Esophagus muscularis mucosa (tissue), 4 donors: Measurements from ENCODE around the gene COL4A3. TPM values are rescaled to one million over a fixed set of nuclear protein-coding genes. Genes with fewer than 3 reads are reported as not detected.

Source experiments
- DNase-seq: peaks from one replicate; pipeline ENCODE4 v3.0.0-alpha.2; 2017; ENCODE audit errors: extremely low spot score
- H3K27ac ChIP-seq, 4 donors: fragments of 200-600 bp; sonication (generic); replicated peaks in 1 of 4; 1 replicate in 3 of 4; 2 replicates in 1 of 4; pipeline ENCODE4 v1.5.1; 2016 to 2019; ENCODE audit warnings: mild to moderate bottlenecking in 1 of 4
- H3K27me3 ChIP-seq, 4 donors: fragments of 200-600 bp; sonication (generic); one replicate each; pipeline versions ENCODE4 v1.5.1 to v1.6.0; 2016 to 2019
- H3K36me3 ChIP-seq, 4 donors: fragments of 200-600 bp; sonication (generic); one replicate each; pipeline ENCODE4 v1.5.1; 2016 to 2019
- H3K4me1 ChIP-seq, 4 donors: fragments of 200-600 bp; sonication (generic); one replicate each; pipeline ENCODE4 v1.5.1; 2016 to 2019
- H3K4me3 ChIP-seq, 4 donors: fragments of 200-600 bp; sonication (generic); 1 replicate in 2 of 4; 2 replicates in 2 of 4; pipeline ENCODE4 v1.5.1; 2016 to 2019; ENCODE audit warnings: mild to moderate bottlenecking in 4 of 4, moderate library complexity in 1 of 4
- H3K9me3 ChIP-seq, 4 donors: fragments of 200-600 bp; sonication (generic); 1 replicate in 3 of 4; 2 replicates in 1 of 4; pipeline ENCODE4 v1.5.1; 2016 to 2019
- EP300 ChIP-seq: sonication (generic); formaldehyde crosslinking; IDR thresholded peaks from one replicate; pipeline ENCODE4 v1.6.1; 2017; ENCODE audit warnings: antibody characterized with exemption
- POLR2A ChIP-seq: fragments of 450-650 bp; IDR thresholded peaks from one replicate; pipeline ENCODE4 v1.6.1; 2017; ENCODE audit warnings: antibody characterized with exemption, moderate library complexity, mild to moderate bottlenecking, low read depth
- POLR2AphosphoS5 ChIP-seq, 2 donors: sonication (generic); formaldehyde crosslinking; IDR thresholded peaks; one replicate each; pipeline ENCODE4 v1.6.1; 2017; ENCODE audit warnings: antibody characterized with exemption in 2 of 2
- WGBS: methylation state at CpG from one replicate; pipeline ENCODE4 v1.1.5; 2018; 5-methylcytosine and 5-hydroxymethylcytosine counted together
- intact Hi-C: fragments of 100-400 bp; cut with DNase I; formaldehyde crosslinking; loops from one replicate; pipeline ENCODE4 v1.15.1; 2023
- total RNA-seq, 4 donors: library from RNA; depleted of rRNA; stranded (reverse); fragments of >200 nt; gene quantifications; one replicate each; pipeline versions ENCODE4 v1.1.0 to v1.2.1, GENCODE V29; 2016
- TF ChIP-seq, protein P1 (sequence below), 3 experiments: fragments of 200-600 bp in 2 of 3; fragments of 450-650 bp in 1 of 3; sonication (generic) in 2 of 3; IDR thresholded peaks; one replicate each; pipeline ENCODE4 v1.5.1; 2017 to 2019; ENCODE audit warnings: antibody characterized with exemption in 3 of 3, mild to moderate bottlenecking in 2 of 3, moderate library complexity in 1 of 3

COL4A3 gene
- total RNA-seq, 4 donors from 2014 or later, result 1.9 to 10.8 (median 4.3) TPM

DNA sequence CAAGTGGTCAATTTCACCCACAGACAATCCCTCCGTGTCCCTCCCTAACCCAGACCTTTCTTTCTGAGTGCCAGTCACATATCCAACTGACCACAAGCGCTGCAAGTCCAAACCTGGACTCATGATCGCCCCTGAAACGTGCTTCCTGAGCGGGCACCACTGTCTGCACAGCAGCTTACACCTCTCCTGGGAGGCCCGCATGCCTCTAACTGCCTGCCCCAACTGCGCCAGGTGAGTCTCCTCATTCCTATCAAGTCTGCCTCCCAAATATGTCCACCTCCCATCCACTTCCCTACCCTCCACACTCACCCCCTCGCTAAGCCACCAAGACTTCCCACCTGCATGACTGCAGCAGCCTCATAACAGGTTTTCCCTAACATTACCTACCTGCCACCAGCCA is 33.8 kb upstream of the COL4A3 start:
- H3K27ac ChIP-seq, result no peak overlapping the region
- no peaks in the 10 kb centered on the region for H3K9me3 ChIP-seq
- 95% methylated on average over 8 of the region's 8 CpGs for WGBS
- intact Hi-C loops, result loop anchor here (1.0 kb wide), 1 partner anchor 108 kb away; no protein-coding TSS in a partner anchor
- DNase-seq, result no peak
- TF ChIP-seq EP300 (no peak), POLR2AphosphoS5 (IDR thresholded peaks at IDR 0.05) (no peak), POLR2A (no peak)
- TF ChIP-seq, protein P1, sequence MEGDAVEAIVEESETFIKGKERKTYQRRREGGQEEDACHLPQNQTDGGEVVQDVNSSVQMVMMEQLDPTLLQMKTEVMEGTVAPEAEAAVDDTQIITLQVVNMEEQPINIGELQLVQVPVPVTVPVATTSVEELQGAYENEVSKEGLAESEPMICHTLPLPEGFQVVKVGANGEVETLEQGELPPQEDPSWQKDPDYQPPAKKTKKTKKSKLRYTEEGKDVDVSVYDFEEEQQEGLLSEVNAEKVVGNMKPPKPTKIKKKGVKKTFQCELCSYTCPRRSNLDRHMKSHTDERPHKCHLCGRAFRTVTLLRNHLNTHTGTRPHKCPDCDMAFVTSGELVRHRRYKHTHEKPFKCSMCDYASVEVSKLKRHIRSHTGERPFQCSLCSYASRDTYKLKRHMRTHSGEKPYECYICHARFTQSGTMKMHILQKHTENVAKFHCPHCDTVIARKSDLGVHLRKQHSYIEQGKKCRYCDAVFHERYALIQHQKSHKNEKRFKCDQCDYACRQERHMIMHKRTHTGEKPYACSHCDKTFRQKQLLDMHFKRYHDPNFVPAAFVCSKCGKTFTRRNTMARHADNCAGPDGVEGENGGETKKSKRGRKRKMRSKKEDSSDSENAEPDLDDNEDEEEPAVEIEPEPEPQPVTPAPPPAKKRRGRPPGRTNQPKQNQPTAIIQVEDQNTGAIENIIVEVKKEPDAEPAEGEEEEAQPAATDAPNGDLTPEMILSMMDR (IDR thresholded peaks at IDR 0.05), result no peak
- no peak overlapping the region for H3K4me3 ChIP-seq
- H3K4me1 ChIP-seq, result peaks cover 0 to 4% (median 1%) of the 10 kb centered on the region in 4 donors
- H3K36me3 ChIP-seq, result no peaks in the 10 kb centered on the region
- peaks cover 0 to 17% (median 0%) of the 10 kb centered on the region in 4 donors for H3K27me3 ChIP-seq

DNA sequence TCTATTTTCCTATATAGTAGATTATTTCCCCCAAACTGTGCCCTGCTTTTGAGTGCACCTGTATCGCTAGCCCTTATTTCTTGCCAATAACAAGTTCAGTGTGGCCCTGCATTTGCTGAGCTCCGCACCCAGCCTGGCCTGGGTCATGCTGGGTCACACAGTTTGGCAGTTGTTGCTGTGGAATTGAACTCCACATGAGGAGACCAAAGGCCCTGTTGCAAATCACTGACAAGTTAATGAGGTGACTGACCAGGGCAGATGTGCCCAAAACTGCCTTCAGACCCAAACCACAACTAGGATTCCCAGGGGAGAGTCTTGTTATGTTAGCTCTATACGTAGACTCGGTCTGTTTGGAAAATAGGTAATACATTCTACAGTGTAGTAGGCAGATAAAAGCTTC is 31.4 kb upstream of the COL4A3 start:
- no peaks in the 10 kb centered on the region for H3K36me3 ChIP-seq
- WGBS, result 74% methylated on average over 4 of the region's 4 CpGs
- H3K4me1 ChIP-seq, result peaks cover 0 to 4% (median 1%) of the 10 kb centered on the region in 4 donors
- intact Hi-C loops, result no loop called here
- H3K27me3 ChIP-seq, result peaks cover 0 to 8% (median 0%) of the 10 kb centered on the region in 4 donors
- TF ChIP-seq POLR2AphosphoS5 (IDR thresholded peaks at IDR 0.05) (no peak), EP300 (no peak), POLR2A (no peak)
- TF ChIP-seq, protein P1 (IDR thresholded peaks at IDR 0.05), result no peak
- H3K9me3 ChIP-seq, result no peaks in the 10 kb centered on the region
- H3K4me3 ChIP-seq, result no peak overlapping the region
- no peak for DNase-seq
- no peak overlapping the region for H3K27ac ChIP-seq

DNA sequence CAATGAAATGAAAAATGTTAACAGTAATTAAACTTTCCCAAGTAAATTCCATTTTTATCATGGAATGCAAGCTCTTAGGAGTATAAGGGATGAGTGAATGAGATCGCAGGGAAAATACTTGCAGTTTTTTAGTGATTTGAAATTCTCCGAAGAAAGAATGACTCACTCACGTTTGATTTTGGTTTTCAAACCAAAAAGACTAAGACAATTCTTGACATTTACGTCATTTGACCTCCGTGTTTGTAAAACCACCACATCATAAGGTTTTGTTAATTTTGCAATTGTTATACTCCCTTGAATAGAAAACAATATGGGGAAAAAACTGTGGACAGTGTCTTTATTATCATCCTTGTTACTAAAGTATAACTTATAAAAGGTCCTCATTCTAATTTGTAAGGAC is 29.8 kb upstream of the COL4A3 start:
- no peaks in the 10 kb centered on the region for H3K27me3 ChIP-seq
- H3K4me1 ChIP-seq, result peaks cover 0 to 4% (median 1%) of the 10 kb centered on the region in 4 donors
- no peaks in the 10 kb centered on the region for H3K36me3 ChIP-seq
- no peak overlapping the region for H3K27ac ChIP-seq
- 84% methylated on average over 5 of the region's 5 CpGs for WGBS
- no peaks in the 10 kb centered on the region for H3K9me3 ChIP-seq
- H3K4me3 ChIP-seq, result no peak overlapping the region
- intact Hi-C loops, result no loop called here
- TF ChIP-seq, protein P1 (IDR thresholded peaks at IDR 0.05), result no peak
- no peak for TF ChIP-seq EP300
- TF ChIP-seq POLR2AphosphoS5 (IDR thresholded peaks at IDR 0.05), result no peak
- no peak for TF ChIP-seq POLR2A
- DNase-seq, result no peak

DNA sequence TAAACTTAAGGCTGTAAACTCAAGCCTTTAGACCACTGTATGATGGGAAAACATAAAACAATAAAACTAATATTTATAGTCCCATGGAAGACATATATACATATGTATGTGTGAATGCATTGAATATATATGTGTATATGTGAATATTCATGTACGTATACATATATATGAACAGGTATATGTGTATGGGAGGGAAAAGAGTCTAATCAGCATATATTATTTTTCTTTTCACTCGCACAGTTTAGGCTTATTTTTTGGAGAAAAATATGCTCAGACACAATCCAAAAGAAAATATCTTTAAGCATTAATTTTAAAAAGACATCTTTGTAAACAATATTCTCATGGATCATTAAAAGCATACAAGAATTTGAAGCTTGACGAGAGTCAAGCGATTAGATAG is 23.1 kb upstream of the COL4A3 start:
- WGBS, result 90% methylated on average over 4 of the region's 4 CpGs
- no peaks in the 10 kb centered on the region for H3K9me3 ChIP-seq
- DNase-seq, result no peak
- no peak for TF ChIP-seq EP300
- no peaks in the 10 kb centered on the region for H3K36me3 ChIP-seq
- no peaks in the 10 kb centered on the region for H3K4me1 ChIP-seq
- intact Hi-C loops, result no loop called here
- H3K27ac ChIP-seq, result no peak overlapping the region
- H3K27me3 ChIP-seq, result no peaks in the 10 kb centered on the region
- H3K4me3 ChIP-seq, result no peak overlapping the region

DNA sequence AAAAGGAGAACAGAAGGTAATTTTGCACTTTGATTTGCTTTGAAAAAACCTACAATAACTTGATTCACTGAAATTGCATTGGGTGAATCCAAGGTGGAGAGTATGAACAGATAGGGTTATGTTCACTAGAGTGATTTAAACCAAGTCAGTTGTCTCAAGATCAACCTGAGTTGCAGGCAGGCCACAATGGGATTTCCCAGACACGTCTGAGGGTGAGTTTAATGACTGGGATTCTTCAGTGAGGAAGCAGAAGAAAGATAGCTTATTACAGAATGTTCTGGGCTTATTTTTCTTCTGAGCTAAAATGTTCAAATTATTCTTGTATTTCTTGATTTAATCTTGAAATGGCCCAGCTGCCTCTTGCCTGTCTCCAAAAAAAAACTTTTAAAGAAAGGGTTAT is 20.5 kb upstream of the COL4A3 start:
- no peak for TF ChIP-seq EP300
- TF ChIP-seq POLR2AphosphoS5 (IDR thresholded peaks at IDR 0.05), result no peak
- no peak for TF ChIP-seq POLR2A
- TF ChIP-seq, protein P1 (IDR thresholded peaks at IDR 0.05), result no peak
- WGBS, result 50% methylated on average over 1 of the region's 1 CpG

More for the DNA sequence above, 20.5 kb upstream of the COL4A3 start:
- H3K9me3 ChIP-seq, result no peaks in the 10 kb centered on the region
- H3K36me3 ChIP-seq, result no peaks in the 10 kb centered on the region
- no peak for DNase-seq
- no peak overlapping the region for H3K27ac ChIP-seq
- H3K4me3 ChIP-seq, result no peak overlapping the region
- intact Hi-C loops, result no loop called here
- no peaks in the 10 kb centered on the region for H3K27me3 ChIP-seq
- no peaks in the 10 kb centered on the region for H3K4me1 ChIP-seq
